GM18873 (cell line): ENCODE results near the gene DOCK3.

Source experiments
- ATAC-seq: cut with Tn5 transposase; IDR thresholded peaks from one replicate; pipeline ENCODE4 v1.9.1; 2021; ENCODE audit warnings: mild to moderate bottlenecking, moderate library complexity, moderate number of reproducible peaks; ENCODE audit not compliant: unreplicated experiment, low FRiP score

Gene DOCK3

GRCh38 chr3:50674349-50675178, at the start of gene DOCK3:
DOCK3 (plus strand) TSS chr3:50674927; CDS start chr3:50675264, 337 bp downstream.
- no peak for ATAC-seq

GRCh38 chr3:50625231-50626182, 49.2 kb upstream of the DOCK3 start:
- ATAC-seq: no peak

- ATAC-seq: no peak
These were observed 48.3 kb upstream of the DOCK3 start for GRCh38 chr3:50626401-50626800.

- ATAC-seq: no peak
These were observed 47.2 kb upstream of the DOCK3 start for GRCh38 chr3:50627407-50628051.

GRCh38 chr3:50628601-50629000, 46.1 kb upstream of the DOCK3 start:
- ATAC-seq: no peak

GRCh38 chr3:50630394-50630793, 44.3 kb upstream of the DOCK3 start:
- ATAC-seq: no peak

GRCh38 chr3:50630877-50631276, 43.9 kb upstream of the DOCK3 start:
- no peak for ATAC-seq

GRCh38 chr3:50632450-50632849, 42.3 kb upstream of the DOCK3 start:
- no peak for ATAC-seq

GRCh38 chr3:50633230-50633790, 41.4 kb upstream of the DOCK3 start:
- ATAC-seq: no peak

GRCh38 chr3:50635066-50635465, 39.7 kb upstream of the DOCK3 start:
- no peak for ATAC-seq

- no peak for ATAC-seq
These were observed 37.7 kb upstream of the DOCK3 start for GRCh38 chr3:50637011-50637410.

GRCh38 chr3:50637945-50638344, 36.8 kb upstream of the DOCK3 start:
- ATAC-seq: no peak

- no peak for ATAC-seq
These were observed 35.7 kb upstream of the DOCK3 start for GRCh38 chr3:50639055-50639494.

- ATAC-seq: no peak
These were observed 32.3 kb upstream of the DOCK3 start for GRCh38 chr3:50642382-50642781.

- ATAC-seq: no peak
These were observed 30.2 kb upstream of the DOCK3 start for GRCh38 chr3:50644561-50644960.

GRCh38 chr3:50645378-50645777, 29.3 kb upstream of the DOCK3 start:
- no peak for ATAC-seq

- ATAC-seq: no peak
These were observed 26.4 kb upstream of the DOCK3 start for GRCh38 chr3:50648313-50648712.

- ATAC-seq: no peak
These were observed 25.8 kb upstream of the DOCK3 start for GRCh38 chr3:50648944-50649343.

- ATAC-seq: no peak
These were observed 25.2 kb upstream of the DOCK3 start for GRCh38 chr3:50649451-50649931.

GRCh38 chr3:50650018-50650417, 24.7 kb upstream of the DOCK3 start:
- ATAC-seq: no peak
